ENCODE data around the gene ENTREP1.

DNA sequence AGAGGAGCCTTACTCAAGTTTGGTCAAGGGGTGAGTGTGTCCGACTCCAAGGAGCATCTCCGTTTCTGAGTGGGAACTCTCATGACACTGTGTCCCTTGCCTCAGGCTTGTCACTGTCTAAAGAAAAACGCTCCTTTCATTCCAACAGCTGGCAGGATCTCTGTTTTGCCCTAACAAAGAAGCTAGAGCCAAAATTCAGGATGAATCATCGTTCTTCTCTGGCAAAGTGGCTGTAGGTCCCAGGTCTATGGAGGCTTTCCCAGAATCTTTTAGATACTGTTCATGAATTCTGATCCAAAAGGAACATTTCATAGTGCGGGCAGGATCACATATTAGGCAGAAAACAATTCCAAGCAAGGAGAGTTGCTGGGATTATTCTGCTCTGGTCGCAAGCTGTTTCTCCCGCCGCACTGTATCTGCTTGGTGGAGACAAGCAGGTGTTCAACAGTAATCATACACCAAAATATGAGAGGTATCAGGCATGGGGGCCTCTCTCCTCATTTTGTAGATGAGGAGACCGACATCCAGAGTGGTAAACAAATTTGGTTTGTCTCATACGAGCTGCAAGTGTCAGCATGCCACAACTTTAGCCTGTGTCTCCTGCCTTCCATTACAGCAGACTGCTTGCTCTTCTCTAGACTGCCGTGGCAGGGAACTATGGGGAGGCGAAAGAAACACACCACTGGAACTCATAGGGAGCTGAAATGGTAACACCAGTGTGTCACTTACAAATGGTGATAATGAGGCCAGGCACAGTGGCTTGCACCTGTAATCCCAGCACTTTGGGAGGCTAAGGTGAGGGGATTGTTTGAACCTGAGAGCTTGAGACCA, 72.6 kb downstream of the ENTREP1 start:
- TF ChIP-seq CTCF (IDR thresholded peaks at IDR 0.05; ENCODE audit: insufficient read depth, low read length) = no peak
- TF ChIP-seq, protein P1, sequence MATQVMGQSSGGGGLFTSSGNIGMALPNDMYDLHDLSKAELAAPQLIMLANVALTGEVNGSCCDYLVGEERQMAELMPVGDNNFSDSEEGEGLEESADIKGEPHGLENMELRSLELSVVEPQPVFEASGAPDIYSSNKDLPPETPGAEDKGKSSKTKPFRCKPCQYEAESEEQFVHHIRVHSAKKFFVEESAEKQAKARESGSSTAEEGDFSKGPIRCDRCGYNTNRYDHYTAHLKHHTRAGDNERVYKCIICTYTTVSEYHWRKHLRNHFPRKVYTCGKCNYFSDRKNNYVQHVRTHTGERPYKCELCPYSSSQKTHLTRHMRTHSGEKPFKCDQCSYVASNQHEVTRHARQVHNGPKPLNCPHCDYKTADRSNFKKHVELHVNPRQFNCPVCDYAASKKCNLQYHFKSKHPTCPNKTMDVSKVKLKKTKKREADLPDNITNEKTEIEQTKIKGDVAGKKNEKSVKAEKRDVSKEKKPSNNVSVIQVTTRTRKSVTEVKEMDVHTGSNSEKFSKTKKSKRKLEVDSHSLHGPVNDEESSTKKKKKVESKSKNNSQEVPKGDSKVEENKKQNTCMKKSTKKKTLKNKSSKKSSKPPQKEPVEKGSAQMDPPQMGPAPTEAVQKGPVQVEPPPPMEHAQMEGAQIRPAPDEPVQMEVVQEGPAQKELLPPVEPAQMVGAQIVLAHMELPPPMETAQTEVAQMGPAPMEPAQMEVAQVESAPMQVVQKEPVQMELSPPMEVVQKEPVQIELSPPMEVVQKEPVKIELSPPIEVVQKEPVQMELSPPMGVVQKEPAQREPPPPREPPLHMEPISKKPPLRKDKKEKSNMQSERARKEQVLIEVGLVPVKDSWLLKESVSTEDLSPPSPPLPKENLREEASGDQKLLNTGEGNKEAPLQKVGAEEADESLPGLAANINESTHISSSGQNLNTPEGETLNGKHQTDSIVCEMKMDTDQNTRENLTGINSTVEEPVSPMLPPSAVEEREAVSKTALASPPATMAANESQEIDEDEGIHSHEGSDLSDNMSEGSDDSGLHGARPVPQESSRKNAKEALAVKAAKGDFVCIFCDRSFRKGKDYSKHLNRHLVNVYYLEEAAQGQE (IDR thresholded peaks at IDR 0.05; ENCODE audit: insufficient replicate concordance, low read depth) = no peak
- no peak for TF ChIP-seq GABPA (IDR thresholded peaks at IDR 0.05; ENCODE audit: low read depth)

Data from HL-60 (cell line).